NCI-H345 (cell line): Measurements from ENCODE around the gene NME7.
"Not testable (repeated sequence)": the region's sequence is repeated elsewhere in the genome, so short reads cannot be mapped to it uniquely, and the experiment has no call there.

ENCODE experiments used
- DNase-seq: peaks from one replicate; lab custom pipeline; 2025; lab: John Stamatoyannopoulos, UW

The NME7 gene

DNA sequence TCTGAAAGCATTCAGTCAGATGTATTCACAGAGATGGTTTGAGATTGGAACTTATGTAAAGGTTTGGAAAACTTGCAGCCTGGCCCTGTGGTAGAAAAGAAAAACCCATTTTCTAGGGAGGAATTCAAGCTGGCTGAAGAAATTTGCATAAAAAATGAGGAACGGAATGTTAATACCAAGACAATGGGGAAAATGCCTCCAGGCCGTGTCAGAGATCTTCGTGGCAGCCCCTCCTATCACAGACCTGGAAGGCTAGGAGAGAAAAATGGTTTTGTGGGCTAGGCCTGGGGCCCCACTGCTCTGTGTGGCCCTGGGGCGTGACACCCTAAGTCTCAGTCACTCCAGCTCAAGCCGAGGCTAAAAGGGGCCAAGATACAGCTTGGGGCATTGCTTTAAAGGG, 26.7 kb downstream of the NME7 start:
- no peak for DNase-seq

DNA sequence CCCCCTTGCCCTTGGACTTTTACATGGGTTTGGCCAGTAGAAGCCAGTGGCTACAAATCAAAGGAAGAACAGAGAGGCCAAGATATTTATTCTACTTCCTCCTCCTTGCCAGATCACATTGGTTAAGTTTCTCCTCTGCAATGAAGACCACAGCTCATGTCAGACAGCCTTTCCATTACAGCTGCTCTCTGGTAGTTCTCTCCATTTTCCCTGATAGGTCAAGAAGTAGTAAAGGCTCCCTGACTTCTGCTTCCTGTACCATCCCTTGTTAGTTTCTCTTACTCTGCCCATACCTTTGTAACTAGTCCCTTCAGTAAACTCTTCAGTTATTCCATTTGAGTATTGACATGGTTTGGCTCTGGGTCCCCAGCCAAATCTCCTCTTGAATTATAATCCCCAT, 27.8 kb downstream of the NME7 start:
- no peak for DNase-seq

DNA sequence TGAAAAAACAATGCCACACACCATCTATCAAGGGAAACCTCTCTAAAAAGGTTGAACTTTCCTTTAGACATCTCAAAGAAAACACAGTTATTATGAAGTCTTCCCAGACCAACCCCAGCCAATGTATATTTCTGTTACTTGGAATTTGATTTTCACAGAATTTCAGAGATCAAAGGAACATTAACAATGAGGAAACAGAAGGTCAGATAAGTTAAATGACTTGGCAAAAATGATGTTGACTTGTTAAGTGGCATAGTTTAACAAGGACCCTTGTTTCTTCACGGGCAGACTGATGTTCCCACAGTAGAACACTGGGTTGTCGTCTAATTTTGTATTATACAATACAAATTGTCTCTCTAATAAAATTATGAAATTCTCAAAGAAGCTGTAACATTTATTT, 29.0 kb downstream of the NME7 start:
- DNase-seq, result no peak

DNA sequence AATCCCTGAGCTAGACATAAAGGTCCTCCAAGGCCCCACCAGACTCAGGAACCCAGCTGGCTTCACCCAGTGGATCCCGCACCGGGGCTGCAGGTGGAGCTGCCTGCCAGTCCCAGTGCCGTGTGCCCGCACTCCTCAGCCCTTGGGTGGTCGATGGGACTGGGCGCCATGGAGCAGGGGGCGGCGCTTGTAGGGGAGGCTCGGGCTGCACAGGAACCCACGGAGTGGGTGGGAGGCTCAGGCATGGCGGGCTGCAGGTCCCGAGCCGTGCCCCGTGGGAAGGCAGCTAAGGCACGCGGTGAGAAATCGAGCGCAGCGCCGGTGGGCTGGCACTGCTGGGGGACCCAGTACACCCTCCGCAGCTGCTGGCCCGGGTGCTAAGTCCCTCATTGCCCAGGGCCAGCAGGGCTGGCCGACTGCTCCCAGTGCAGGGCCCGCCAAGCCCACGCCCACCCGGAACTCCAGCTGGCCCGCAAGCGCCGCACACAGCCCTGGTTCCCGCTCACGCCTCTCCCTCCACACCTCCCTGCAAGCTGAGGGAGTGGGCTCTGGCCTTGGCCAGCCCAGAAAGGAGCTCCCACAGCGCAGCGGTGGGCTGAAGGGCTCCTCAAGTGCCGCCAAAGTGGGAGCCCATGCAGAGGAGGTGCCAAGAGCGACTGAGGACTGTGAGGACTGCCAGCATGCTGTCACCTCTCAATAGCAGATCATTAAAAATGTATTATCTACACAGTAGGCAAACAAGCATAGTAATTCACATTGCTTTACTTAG, 30.5 kb downstream of the NME7 start:
- not testable (repeated sequence) for DNase-seq

DNA sequence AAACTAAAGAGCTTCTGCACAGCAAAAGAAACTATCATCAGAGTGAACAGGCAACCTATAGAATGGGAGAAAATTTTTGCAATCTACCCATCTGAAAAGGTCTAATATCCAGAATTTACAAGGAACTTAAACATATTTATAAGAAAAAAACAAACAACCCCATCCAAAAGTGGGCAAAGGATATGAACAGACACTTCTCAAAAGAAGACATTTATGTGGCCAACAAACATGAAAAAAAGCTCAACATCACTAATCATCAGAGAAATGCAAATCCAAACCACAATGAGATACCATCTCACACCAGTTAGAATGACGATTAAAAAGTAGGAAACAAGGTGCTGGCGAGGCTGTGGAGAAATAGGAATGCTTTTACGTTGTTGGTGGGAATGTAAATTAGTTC, 32.9 kb downstream of the NME7 start:
- not testable (repeated sequence) for DNase-seq

DNA sequence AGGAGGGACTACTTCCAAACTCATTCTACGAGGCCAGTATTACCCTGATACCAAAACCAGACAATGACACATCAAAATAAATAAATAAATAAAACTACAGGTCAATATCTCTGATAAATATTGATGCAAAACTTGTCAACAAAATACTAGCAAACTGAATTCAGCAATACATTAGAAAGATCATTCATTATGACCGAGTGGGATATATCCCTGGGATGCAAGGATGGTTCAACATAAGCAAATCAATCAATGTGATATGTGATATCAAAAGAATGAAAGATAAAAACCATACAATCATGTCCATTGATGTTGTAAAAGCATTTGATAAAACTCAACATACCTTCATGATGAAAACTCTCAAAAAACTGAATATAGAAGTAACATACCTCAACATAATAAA, 36.7 kb downstream of the NME7 start:
- DNase-seq, result no peak

DNA sequence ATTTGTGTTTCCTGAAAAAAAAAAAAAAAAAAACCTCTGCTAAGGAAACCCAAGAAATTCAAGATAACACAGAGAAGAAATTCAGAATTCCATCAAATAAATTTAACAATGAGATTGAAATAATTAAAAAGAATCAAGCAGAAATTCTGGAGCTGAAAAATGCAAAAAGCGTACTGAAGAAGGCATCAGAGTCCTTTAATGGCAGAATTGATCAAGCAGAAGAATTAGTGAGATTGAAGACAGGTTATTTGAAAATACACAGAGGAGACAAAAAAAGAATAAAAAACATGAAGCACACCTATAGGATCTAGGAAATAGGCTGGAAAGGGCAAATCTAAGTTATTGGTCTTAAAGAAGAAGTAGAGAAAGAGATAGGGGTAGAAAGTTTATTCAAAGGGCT, 38.2 kb downstream of the NME7 start:
- DNase-seq, result no peak

DNA sequence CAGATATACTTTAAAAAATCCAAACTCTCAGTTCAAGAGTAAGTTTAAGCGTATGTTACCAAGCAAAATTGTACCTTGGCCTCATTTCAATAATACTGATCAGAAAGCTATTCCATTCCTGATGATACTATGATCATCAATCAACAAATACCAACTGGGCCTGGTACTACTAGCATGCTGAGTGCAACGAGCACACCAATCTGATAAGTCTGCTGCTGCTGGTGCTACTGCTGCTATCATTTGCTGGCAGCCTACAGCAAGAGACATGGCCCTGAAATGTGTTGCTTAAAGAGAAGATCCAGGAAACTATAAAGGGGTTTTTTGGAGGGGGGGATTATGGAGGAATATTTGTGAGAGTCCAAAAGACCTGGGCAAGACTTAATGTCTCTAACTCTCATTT, 39.7 kb downstream of the NME7 start:
- no peak for DNase-seq

DNA sequence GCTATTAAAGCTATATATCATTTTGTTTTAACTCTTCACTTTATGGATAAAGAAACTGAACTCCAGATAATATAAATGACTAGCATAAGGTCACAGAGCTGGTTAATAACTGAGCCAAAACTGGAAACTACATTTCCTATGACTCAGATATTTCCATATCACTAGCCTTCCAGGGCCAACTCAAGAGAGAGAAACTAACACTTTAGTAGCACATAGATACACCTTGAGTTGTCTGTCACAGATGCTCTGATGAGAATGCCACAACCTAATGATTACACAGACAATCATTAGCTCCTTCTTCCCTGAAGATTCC, 40.7 kb downstream of the NME7 start:
- no peak for DNase-seq

DNA sequence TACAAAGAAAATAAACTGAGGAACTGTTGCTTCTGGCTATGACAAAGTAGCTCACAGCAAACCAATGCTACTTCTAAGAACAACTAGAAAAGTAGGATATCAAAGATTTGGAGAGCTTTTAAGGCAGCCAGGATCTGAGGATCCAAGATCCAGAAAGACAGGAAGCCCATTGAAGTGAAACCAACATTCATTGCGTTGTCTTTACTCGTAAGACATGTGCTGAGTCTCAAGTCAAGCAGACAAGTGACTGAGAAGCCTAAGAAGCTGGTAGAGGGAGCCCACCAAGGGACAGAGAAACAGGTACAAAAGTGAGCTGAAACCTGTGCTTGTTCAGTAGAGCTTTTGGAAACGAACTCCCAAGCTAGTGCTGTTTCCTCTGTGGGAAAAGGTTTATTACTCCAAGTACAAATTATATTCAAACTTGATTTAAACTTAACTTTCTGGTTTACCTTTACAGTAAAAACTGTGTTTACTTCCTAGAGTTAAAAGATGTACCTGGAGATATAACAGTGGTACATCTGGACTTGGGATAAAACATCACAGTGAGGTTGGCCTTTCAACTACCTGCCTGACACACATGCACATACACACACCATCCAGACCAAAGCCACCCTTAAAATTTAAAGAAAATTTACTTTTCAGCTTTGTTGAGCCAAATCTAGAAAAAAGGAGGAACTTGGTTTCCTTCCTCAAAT, 41.2 kb downstream of the NME7 start:
- no peak for DNase-seq

DNA sequence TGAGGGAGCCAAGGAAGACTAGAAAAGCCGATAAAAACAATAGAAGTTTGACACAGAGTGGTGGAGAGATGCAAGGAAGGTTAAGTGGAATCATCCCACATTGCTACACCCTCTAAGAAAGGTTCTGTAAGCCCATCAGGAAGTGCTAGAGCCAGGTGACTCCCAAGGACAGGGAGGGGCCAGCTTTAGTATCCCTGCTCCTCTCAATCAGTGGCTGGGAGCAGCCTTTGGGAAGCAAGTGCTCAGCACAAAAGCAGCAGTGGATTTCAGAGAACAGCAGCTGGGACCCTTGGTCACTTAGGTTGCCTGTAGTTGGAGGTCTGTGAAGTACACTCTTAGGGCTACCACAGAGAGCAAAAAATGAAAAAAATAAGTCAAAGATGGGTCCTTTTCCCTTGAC, 42.5 kb downstream of the NME7 start:
- no peak for DNase-seq

DNA sequence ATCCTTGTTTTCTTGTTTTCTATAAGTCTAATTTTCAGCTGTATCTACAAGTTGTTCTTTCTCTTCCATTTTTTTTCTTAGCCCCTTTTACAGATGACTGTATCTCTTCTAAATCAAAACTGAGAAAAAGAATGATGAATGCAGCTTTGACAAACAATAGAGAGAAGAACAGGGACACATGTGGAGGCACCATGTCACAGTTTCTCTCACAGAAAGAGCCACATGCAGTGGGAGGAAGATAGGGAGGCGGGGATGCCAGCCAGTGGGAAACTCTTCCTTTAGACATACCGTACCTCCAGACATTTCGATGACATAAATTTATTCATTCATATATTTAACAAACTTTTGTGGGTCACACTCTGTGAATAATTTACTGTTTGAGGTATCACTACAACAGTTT, 45.5 kb downstream of the NME7 start:
- no peak for DNase-seq

DNA sequence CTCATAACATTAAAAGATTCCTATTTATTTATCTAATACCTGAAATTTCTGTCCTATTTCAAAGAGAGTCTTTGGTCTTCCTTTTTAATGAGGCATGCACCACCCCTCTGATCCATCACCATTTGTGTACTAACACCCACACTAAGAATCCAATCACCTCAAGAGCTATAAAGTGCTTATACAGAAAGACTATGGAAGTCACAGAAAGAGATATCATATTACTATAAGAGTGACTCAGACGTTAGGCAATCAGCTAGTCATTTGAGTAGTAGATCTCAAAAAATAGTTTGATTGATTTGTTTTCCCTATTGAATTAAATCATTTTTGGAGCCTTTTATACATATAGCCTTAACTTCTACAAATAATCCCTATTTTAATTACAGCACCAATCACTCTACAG, 46.1 kb downstream of the NME7 start:
- no peak for DNase-seq

DNA sequence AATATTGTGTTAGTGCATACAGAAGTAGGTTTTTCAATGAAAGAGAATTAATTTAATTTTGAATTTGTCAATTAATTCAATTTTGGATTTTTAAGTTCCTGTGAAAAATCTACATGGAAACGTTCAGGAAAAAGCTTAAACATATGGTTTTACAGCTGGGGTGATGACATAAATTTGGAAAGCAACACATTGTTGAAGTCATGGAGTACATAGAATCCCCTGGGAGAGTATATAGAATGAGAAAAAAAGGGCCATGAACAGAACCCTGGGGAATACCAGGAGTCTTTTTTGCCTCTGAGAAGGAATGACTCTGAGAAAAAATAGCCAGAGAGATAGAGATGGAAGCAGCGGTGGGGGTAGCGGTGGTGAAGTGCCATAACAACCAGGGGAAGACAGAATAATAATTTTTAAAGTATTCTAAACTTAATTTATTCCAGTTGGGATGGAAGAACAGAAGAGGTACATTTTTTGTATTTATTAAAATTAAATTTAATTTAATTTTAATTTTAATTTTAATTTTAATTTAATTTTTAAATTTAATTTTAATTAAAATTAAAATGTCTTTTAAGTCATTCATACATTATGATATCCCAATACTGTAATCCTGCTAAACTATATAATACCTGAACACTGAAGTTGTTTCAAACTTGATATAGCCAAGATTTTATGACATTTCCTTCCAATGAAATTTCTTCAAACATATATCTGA, 48.9 kb downstream of the NME7 start:
- DNase-seq, result no peak

DNA sequence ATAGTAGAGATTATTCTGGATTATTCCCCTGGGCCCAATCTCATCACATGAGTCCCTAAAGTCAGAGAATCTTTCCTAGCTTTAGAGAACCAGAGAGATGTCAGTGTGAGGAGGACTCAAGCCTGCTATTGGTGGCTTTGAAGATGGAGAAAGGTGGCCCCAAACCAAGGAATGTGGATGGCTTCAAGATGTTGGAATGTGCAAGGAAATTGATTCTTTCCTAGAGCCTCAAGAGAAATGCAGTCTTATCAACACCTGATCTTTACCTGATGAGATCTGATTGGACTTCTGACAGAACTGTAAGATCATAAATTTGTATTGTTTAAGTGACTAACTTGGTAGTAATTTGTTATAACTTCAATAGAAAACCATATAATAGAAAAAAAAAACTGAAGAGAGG, 51.0 kb downstream of the NME7 start:
- no peak for DNase-seq

DNA sequence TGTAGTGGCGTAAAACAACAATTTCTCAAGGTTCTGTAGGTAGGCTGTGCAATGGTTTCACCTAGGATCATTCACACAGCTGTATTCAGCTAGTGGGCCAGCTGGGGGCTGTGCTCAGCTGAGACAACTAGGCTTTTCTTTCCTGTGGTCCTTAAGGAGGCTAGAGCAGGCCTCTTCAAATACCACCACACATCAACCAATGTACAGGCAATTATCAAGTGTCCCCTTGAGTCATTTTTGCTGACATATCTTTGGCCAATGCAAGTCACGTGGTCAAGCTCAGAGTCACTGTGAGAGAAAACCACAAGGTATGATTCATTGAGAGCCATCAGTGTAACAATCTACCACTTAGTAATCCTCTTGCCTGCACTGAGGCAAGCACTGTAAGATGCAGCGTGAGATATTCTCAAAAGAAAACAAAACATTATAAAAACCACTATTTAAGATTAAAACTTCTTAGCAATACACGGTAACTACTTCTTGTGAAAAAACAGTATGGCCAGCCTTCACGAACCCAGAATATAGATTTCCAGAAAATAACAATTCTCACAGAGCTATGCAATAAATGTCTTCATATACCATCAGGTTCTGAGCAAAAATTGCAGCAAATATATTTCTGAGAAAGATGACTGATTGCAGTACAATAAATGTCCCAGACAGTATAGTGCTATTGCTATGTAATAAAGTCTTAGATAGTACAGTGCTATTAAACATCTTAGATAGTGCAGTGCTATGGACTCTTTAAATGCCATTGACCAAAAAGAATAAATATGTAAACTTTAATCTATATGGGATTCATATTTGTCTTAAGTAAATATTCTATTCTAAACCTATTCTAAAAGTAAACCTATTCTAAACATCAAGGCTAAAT, 55.3 kb downstream of the NME7 start:
- no peak for DNase-seq

DNA sequence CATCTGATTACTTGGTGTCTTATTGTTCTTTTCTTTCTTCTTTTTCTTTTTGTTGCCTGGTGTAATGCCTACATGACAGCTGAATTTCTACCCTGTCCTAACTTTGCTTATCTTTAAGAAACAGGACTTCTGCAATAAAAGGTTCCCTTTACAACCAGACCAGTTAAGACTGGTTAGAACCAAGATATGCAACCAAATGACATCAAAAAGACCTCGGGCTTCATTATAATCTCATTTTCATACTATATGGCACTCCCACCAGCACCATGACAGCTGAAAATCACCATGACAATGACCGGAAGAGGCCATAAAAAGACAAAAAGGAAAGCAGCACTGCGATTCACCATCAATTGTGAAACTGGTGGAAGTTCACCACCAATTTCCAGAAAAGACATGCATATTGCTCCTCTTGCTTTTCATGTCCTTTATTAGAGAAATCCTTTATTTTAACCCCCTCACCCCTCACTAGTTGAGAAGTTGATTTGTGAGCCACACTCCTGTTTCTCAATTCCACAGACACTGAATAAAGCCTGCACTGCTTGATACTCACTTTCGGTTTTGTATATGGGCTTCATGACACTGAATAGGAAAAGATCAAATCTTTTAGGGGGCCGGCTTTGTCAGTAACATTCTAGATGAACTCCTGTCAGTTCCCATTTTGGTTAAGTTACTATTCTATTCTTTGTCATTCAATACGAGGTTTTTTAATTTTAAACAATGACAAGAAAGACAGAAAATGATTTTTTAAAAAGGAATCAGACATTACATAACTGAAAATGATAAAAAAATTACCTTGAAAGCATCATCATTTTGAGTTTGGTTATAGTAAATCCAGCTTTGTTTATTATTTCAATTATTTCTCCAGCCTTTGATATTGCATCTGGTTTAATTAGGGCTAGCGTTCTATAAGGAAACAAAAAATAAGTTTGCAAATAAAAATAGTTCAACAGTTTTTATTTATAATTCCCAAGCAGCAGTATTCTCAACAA, 58.1 kb downstream of the NME7 start:
- DNase-seq, result no peak

DNA sequence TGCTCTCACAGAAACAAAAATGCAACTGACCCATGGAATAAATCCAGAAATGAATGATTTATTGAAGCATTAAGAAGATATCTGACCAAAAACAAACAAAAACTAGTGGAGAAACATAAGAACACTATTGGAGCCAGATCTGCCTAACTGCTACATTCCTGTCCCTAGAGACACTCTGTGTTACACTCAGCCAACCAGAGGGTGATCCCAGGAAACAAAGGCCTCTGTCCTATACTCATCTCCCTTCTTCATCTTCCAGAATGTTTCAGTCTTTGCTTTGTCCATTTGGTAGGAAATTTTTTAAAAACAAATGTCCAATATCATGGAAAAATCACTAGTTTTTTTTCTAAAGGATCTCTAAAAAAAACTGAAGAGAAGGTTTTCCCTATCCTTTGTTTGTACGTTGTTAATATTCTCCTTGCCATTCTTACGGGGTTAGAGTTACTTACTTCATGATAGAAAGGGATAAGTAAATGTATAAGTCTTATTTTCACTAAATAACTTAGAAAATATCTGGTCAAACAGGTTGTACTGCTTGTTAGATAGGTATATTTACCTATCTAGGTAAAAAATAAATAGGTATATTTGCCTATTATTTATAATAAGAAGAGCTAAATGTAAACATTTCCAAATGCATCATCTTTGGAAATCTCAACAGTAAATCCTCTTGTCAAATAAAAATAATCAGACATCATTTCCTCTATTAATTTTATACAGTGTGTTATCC, 59.1 kb downstream of the NME7 start:
- DNase-seq, result no peak

DNA sequence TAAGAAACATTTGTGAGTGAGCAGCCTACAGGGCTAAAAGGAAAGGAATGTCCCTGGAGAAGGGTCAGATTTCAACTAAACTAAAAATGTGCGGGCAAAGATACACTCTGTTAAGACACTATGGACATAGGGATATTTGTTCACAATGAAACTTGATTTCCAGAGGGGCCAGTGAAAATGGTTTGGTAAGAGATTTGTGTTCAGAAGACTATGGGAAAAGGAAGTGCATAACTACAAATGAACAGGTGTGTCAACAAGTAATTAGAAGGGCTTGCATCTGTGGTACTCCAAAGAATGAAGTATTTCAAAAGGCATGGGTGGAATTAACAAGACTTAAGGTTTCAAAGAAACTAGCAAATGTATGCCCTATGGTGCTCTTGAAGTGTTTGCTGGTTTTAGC, 60.4 kb downstream of the NME7 start:
- DNase-seq, result no peak

DNA sequence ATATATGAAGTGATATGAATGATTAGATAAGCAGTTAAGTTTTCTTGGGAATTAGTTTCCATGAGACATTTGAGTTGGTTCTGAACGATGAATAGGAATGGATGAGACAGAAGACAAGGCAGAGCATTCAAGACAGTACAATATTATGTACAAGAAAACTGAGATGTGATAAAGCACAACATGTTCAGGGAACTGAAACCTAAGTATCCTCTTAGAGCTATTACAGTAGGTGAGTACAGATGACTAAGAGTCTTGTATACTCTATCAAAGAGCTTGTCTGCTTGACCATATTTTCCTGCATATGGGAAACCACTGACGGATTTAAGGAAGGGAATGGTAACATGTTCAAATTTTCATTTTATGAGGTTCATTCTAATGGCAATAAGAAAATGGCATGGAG, 61.6 kb downstream of the NME7 start:
- DNase-seq, result no peak

DNA sequence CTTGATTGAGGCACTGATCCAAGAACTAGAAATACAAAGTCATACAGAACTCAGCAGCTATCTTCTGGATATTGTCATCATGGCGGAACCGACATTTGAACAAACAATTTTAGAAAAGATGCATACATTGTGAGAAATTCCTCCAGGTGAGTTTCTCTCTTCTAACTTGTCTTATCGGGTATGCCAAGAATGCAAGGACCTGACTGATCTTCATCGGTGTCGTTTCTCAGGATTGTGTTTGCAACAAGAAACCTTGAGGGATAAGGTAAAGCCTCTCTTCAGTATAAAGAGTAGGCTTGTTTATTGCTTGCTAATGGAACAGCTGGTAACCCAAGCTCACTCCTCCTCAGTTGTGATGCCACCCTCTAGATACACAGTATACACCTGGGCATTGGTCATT, 62.2 kb downstream of the NME7 start:
- no peak for DNase-seq
